NB4 (cell line): ENCODE measurements around the gene FHIT.

Experiments used
- MAX ChIP-seq: IDR thresholded peaks from 2 replicates; pipeline ENCODE4 v1.6.1; 2011; ENCODE audit warnings: low read depth, low read length
- TF ChIP-seq, protein P1 (sequence below): IDR thresholded peaks from one replicate; pipeline ENCODE4 v1.5.1; 2012; ENCODE audit warnings: low read depth, low read length

DNA sequence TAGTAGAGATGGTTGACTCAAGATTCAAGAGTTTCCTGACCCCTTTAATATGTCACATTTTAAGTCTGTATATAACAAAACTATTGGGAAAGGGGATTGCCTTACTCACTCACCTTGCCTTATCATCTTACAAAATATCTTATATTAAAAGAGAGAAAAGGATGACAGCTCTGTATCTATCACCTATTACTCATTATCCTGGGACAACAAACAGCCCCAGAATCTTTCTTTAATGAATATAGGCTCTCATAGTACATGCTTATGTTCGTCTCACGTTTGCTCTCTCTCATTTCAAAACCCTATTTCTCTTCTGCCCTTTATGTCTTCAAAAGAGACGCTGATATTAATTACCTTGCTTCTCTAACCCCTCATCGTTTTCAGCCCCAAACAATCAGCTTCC lies 1178.0 kb downstream of the FHIT start:
- TF ChIP-seq, protein P1, sequence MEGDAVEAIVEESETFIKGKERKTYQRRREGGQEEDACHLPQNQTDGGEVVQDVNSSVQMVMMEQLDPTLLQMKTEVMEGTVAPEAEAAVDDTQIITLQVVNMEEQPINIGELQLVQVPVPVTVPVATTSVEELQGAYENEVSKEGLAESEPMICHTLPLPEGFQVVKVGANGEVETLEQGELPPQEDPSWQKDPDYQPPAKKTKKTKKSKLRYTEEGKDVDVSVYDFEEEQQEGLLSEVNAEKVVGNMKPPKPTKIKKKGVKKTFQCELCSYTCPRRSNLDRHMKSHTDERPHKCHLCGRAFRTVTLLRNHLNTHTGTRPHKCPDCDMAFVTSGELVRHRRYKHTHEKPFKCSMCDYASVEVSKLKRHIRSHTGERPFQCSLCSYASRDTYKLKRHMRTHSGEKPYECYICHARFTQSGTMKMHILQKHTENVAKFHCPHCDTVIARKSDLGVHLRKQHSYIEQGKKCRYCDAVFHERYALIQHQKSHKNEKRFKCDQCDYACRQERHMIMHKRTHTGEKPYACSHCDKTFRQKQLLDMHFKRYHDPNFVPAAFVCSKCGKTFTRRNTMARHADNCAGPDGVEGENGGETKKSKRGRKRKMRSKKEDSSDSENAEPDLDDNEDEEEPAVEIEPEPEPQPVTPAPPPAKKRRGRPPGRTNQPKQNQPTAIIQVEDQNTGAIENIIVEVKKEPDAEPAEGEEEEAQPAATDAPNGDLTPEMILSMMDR = no peak
- no peak for TF ChIP-seq MAX
